ENCODE results near the gene SPP1.

SPP1 gene

DNA sequence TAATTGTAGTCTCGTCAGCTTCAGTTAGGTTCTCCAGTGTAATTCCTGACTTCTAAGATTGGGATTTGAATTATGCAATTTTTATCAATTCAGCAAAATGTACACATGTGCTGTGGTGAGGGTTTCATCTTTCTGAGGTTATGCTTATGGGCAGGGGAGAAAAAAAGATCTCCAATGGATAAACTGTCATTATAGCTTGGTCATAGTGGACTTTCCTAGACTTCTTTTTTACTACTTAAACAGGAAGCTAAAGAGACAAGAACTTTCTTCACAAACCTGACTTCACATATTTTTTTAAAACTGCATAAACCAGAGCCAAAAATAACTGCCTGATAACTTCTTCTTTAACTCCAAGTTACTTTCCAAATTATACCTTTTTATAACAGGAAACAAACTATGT lies 21.7 kb upstream of the SPP1 start:
- no peak for DNase-seq (ENCODE audit: low spot score)

GRCh38 chr4:87956501-87956900 lies 19.0 kb upstream of the SPP1 start:
- DNase-seq (ENCODE audit: low spot score): no peak

- DNase-seq (ENCODE audit: low spot score): no peak
Observed at GRCh38 chr4:87957061-87957460, 18.5 kb upstream of the SPP1 start.

GRCh38 chr4:87961993-87962392 lies 13.5 kb upstream of the SPP1 start:
- peak; percentile 84 for DNase-seq (ENCODE audit: low spot score)

- peak; percentile 48 for DNase-seq (ENCODE audit: low spot score)
Observed at GRCh38 chr4:87962398-87963146, 12.9 kb upstream of the SPP1 start.

GRCh38 chr4:87965501-87965975 lies 10.0 kb upstream of the SPP1 start:
- no peak for DNase-seq (ENCODE audit: low spot score)

- no peak for DNase-seq (ENCODE audit: low spot score)
Observed at GRCh38 chr4:87966095-87966496, 9.4 kb upstream of the SPP1 start.

DNA sequence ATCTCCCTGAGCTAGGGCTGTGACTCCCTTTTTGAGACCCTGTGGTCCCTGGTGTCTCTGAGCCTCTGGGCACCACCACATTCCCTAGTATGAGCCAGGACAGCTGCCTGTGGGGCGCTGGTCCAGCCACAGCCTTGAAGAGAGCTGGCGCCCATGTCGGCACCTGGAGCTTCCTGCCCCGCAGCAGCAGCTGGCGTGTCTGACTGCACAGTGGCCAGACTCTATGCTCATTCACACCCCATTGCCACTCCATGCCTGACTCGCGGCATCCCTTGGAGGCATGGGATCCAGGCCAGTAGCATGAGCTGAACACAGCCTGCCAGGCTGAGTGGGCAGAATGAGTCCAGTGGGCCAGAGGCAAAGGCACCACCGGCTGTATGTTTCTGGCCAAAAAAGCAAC lies 8.3 kb upstream of the SPP1 start:
- no peak for DNase-seq (ENCODE audit: low spot score)

GRCh38 chr4:87970121-87970520 lies 5.4 kb upstream of the SPP1 start:
- peak; percentile 42 for DNase-seq (ENCODE audit: low spot score)

GRCh38 chr4:87971866-87972265 lies 3.6 kb upstream of the SPP1 start:
- no peak for DNase-seq (ENCODE audit: low spot score)

- DNase-seq (ENCODE audit: low spot score): peak; percentile 92
Observed at GRCh38 chr4:87973283-87974169, 2.0 kb upstream of the SPP1 start.

DNA sequence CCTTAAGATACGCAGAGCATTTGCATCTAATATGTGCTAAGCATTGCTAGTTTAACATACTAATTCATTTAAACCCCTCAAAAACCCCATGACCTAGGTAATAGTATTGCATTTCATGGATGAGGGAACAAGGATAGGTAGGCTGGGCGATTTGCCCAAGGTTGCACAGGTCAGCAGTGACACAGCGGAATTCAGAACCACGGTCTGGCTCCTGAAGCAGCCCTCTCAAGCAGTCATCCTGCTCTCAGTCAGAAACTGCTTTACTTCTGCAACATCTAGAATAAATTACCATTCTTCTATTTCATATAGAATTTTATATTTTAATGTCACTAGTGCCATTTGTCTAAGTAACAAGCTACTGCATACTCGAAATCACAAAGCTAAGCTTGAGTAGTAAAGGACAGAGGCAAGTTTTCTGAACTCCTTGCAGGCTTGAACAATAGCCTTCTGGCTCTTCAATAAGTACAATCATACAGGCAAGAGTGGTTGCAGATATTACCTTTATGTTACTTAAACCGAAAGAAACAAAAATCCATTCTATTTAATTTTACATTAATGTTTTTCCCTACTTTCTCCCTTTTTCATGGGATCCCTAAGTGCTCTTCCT lies 555 bp upstream of the SPP1 start:
- DNase-seq (ENCODE audit: low spot score): peak; percentile 91

- no peak for DNase-seq (ENCODE audit: low spot score)
Observed at GRCh38 chr4:87977521-87978278, 2.2 kb downstream of the SPP1 start.

GRCh38 chr4:87978681-87979080 lies 3.2 kb downstream of the SPP1 start:
- peak; percentile 89 for DNase-seq (ENCODE audit: low spot score)

GRCh38 chr4:87979810-87980209 lies 4.3 kb downstream of the SPP1 start:
- DNase-seq (ENCODE audit: low spot score): no peak

GRCh38 chr4:87981486-87981885 lies 6.0 kb downstream of the SPP1 start:
- no peak for DNase-seq (ENCODE audit: low spot score)

DNA sequence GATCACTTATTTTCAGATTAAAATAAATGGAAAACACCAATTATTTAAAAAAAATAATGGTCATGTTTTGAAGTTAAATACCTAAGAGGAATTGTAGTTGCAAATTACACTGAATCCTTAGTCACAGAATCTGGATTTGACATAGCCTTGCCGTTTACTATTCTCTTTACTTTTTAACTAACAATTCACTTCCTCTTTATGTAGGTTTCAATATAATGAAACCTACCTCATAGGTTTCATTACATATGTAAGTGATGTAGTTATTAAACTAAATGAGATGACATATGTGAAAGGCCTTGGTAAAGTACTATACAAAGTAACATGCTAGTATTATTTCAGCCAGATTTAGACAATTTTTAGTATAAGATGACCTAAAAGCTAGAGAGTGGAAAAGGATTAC lies 6.5 kb downstream of the SPP1 start:
- no peak for DNase-seq (ENCODE audit: low spot score)

- peak; percentile 78 for DNase-seq (ENCODE audit: low spot score)
Observed at GRCh38 chr4:87982446-87983010, 7.0 kb downstream of the SPP1 start.

- DNase-seq (ENCODE audit: low spot score): no peak
Observed at GRCh38 chr4:87983996-87984395, 8.5 kb downstream of the SPP1 start.

GRCh38 chr4:87985097-87985886 lies 9.8 kb downstream of the SPP1 start:
- DNase-seq (ENCODE audit: low spot score): peak; percentile 98

DNA sequence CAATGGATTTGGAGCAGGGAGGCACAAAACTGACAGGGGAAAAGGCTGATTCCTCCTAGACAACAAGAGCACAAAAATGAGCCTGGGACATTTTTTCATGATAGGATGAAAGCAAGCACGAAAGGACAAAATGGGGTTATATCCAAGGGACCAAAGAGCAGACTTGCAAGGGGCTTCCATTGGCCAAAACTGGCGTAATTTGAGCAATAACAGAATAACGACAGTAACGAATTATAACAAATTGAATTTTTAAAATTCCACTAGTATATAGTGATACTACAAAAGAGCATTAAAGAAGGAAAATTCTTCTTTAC lies 10.3 kb downstream of the SPP1 start:
- DNase-seq (ENCODE audit: low spot score): no peak
